ENCODE results near the gene CREB3L2. TPM values are rescaled to one million over a fixed set of nuclear protein-coding genes. Genes with fewer than 3 reads are reported as not detected.

Gene CREB3L2
- total RNA-seq, 3 donors from 2014 or later (not counting 1 experiment from before 2014, with no cell fraction given): 45.9 to 54.6 (median 52.5) TPM

GRCh38 chr7:137994216-137994615 lies 7.7 kb downstream of the CREB3L2 start:
- no peak for TF ChIP-seq CTCF (IDR thresholded peaks at IDR 0.05)
- Histone ChIP-seq H3K4me3 (ENCODE audit: low read length) (no peak overlapping the region), H3K9me3 (ENCODE audit: control insufficient read depth, insufficient read depth, low read length) (no peaks in the 10 kb centered on the region), H3K36me3 (ENCODE audit: control insufficient read depth, insufficient read depth, low read length) (no peaks in the 10 kb centered on the region), H3K4me1 (ENCODE audit: control insufficient read depth, insufficient read depth, low read length) (peaks cover 10% of the 10 kb centered on the region), H3K27me3 (ENCODE audit: control insufficient read depth, insufficient read depth, low read length) (no peaks in the 10 kb centered on the region), H3K27ac (ENCODE audit: low read length) (no peak overlapping the region)
- Mint-ChIP-seq H3K4me1 (peaks cover 46 to 47% of the 10 kb centered on the region in 2 donors), H3K4me3 (no peak overlapping the region), H3K36me3 (no peaks in the 10 kb centered on the region), H3K27ac (peak overlapping the region in 1 of 2 donors; percentile 61), H3K27me3 (ENCODE audit: low read depth in 2 of 2) (no peaks in the 10 kb centered on the region), H3K9me3 (no peaks in the 10 kb centered on the region)
- DNase-seq (no peak), ATAC-seq (no peak)
- 98% methylated on average over 4 of the region's 4 CpGs for WGBS (ENCODE audit: insufficient coverage)
- intact Hi-C loops (cut with micrococcal nuclease): no loop called here

DNA sequence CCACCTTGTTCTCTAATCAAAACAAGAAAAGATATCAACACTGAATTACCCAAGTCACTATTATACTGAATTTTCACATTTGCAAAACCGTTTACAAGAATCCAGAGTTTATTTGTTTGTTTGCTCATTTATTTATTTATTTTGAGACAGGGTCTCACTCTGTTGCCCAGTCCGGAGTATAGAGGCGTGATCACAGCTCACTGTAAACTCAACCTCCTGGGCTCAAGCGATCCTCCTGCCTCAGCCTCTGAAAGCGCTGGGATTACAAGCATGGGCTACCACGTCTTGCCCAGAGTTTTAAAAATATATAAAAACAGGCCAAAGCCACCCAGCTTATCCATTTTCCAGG lies 8.5 kb downstream of the CREB3L2 start:
- H3K9me3 Mint-ChIP-seq: no peaks in the 10 kb centered on the region
- TF ChIP-seq CTCF (IDR thresholded peaks at IDR 0.05): no peak
- H3K4me3 Mint-ChIP-seq: no peak overlapping the region
- intact Hi-C loops (cut with micrococcal nuclease): no loop called here
- Histone ChIP-seq H3K4me1 (ENCODE audit: control insufficient read depth, insufficient read depth, low read length) (peaks cover 10% of the 10 kb centered on the region), H3K27me3 (ENCODE audit: control insufficient read depth, insufficient read depth, low read length) (no peaks in the 10 kb centered on the region), H3K27ac (ENCODE audit: low read length) (no peak overlapping the region), H3K9me3 (ENCODE audit: control insufficient read depth, insufficient read depth, low read length) (no peaks in the 10 kb centered on the region), H3K4me3 (ENCODE audit: low read length) (no peak overlapping the region), H3K36me3 (ENCODE audit: control insufficient read depth, insufficient read depth, low read length) (no peaks in the 10 kb centered on the region)
- peaks cover 41 to 42% of the 10 kb centered on the region in 2 donors for H3K4me1 Mint-ChIP-seq
- DNase-seq: no peak
- no peaks in the 10 kb centered on the region for H3K27me3 Mint-ChIP-seq (ENCODE audit: low read depth in 2 of 2)
- H3K36me3 Mint-ChIP-seq: no peaks in the 10 kb centered on the region
- no peak for ATAC-seq
- whole genome bisulfite sequencing (ENCODE audit: insufficient coverage): 96% methylated on average over 6 of the region's 6 CpGs
- H3K27ac Mint-ChIP-seq: peak overlapping the region; percentile 7 to 51

DNA sequence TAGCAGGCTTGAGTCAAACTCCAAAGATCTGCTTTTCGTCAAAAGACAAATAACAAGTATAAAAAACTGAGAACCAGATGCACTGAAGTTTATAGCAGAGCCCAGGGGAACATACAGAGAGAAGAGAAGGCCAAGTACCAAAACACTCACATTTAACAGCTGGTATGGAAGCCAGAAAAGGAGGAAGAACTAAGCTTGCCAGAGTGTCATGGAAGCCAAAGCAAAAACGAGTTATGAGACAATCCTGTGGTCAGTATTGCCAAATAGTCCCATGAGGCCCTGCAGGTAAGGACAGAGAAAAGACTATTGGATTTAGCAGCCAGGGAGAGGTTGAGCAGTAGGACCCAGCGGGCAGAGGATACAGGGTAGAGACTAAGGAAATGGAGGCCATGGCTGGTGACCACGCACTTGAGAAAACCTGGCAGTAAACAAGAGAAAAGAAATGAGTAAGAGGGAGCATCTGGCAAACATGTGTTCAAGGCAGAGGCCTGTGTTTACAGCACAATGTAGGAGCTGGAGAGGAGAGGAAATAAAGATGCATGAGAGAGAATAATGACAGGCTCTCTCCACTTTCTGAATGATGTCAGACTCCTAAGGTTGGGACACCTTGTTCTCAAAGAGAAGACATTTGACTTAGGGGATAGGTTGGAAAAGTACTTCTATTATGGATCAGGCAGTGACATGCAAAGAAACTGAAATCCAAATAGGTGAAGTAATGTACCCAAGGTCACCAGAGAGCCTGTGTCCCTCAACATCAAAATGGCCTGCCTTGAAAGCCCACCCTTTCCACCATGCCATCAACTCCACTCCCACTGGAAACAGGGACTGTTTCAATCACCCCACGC lies 9.1 kb downstream of the CREB3L2 start:
- Mint-ChIP-seq H3K36me3 (no peaks in the 10 kb centered on the region), H3K9me3 (no peaks in the 10 kb centered on the region), H3K27ac (peak overlapping the region; percentile 27 to 51), H3K4me3 (no peak overlapping the region), H3K27me3 (ENCODE audit: low read depth in 2 of 2) (no peaks in the 10 kb centered on the region), H3K4me1 (peaks cover 41 to 42% of the 10 kb centered on the region in 2 donors)
- DNase-seq (no peak), ATAC-seq (peak; percentile 54 to 63 (median 54))
- Histone ChIP-seq H3K4me3 (ENCODE audit: low read length) (no peak overlapping the region), H3K27me3 (ENCODE audit: control insufficient read depth, insufficient read depth, low read length) (no peaks in the 10 kb centered on the region), H3K4me1 (ENCODE audit: control insufficient read depth, insufficient read depth, low read length) (peaks cover 14% of the 10 kb centered on the region), H3K27ac (ENCODE audit: low read length) (no peak overlapping the region), H3K36me3 (ENCODE audit: control insufficient read depth, insufficient read depth, low read length) (no peaks in the 10 kb centered on the region), H3K9me3 (ENCODE audit: control insufficient read depth, insufficient read depth, low read length) (no peaks in the 10 kb centered on the region)
- WGBS (ENCODE audit: insufficient coverage): 58% methylated on average over 5 of the region's 5 CpGs
- TF ChIP-seq CTCF (IDR thresholded peaks at IDR 0.05): no peak
- intact Hi-C loops (cut with micrococcal nuclease): no loop called here

Measured in natural killer cell (primary cell).